Panc1 (cell line): ENCODE measurements around the gene MYH13.

Source experiments
- CTCF ChIP-seq: fragments of 450-650 bp; IDR thresholded peaks from 2 replicates; pipeline ENCODE4 v1.5.1; 2017; ENCODE audit warnings: mild to moderate bottlenecking
- POLR2AphosphoS5 ChIP-seq: IDR thresholded peaks from 2 replicates; pipeline ENCODE4 v1.6.1; 2012; ENCODE audit warnings: mild to moderate bottlenecking, low read depth, low read length, moderate library complexity
- REST ChIP-seq, 2 experiments: IDR thresholded peaks; 2 replicates each; pipeline ENCODE4 v1.6.1; 2011 to 2012; ENCODE audit warnings: low read depth in 2 of 2, control low read depth in 1 of 2, low read length in 1 of 2, mild to moderate bottlenecking in 1 of 2, moderate library complexity in 1 of 2; ENCODE audit not compliant: insufficient read depth in 1 of 2
- SIN3A ChIP-seq: IDR thresholded peaks from 2 replicates; pipeline ENCODE4 v1.6.1; 2012; ENCODE audit warnings: low read depth, mild to moderate bottlenecking, low read length, moderate library complexity, borderline replicate concordance; ENCODE audit not compliant: insufficient read depth

GRCh38 chr17:10421900-10422542 is 49.2 kb upstream of the MYH13 start, which contains the start of gene MYH8:
- TF ChIP-seq CTCF (no peak), POLR2AphosphoS5 (no peak), SIN3A (no peak), REST (IDR thresholded peaks at IDR 0.05; ENCODE audit: insufficient read depth in 1 of 2, low read depth in 2 of 2, low read length in 1 of 2) (no peak)
